SK-N-MC (cell line): ENCODE measurements around the gene CACNB1.

Experiments
- DNase-seq: peaks from one replicate; pipeline ENCODE4 v3.0.0-alpha.2; 2011; ENCODE audit warnings: low read depth, low spot score
- H3K27ac ChIP-seq: fragments of 200-600 bp; sonication (generic); 2 replicates; pipeline ENCODE4 v1.5.1; 2016; ENCODE audit warnings: mixed run types
- H3K36me3 ChIP-seq: fragments of 200-600 bp; sonication (generic); 2 replicates; pipeline ENCODE4 v1.6.1; 2017; ENCODE audit warnings: antibody characterized with exemption, low read length, mixed read lengths; ENCODE audit not compliant: insufficient read depth
- H3K4me3 ChIP-seq: fragments of 200-600 bp; sonication (generic); 2 replicates; pipeline ENCODE4 v1.5.1; 2016
- H3K9ac ChIP-seq: fragments of 200-600 bp; sonication (generic); 2 replicates; pipeline ENCODE4 v1.8.0; 2017; ENCODE audit warnings: mixed run types, mixed read lengths; ENCODE audit not compliant: insufficient read length
- H3K9me3 ChIP-seq: fragments of 200-600 bp; sonication (generic); 2 replicates; pipeline ENCODE4 v1.6.1; 2017; ENCODE audit warnings: low read depth, mild to moderate bottlenecking, antibody characterized with exemption, low read length, moderate library complexity, mixed read lengths
- EZH2 ChIP-seq: fragments of 200-600 bp; sonication (generic); IDR thresholded peaks from one replicate; pipeline ENCODE4 v1.6.1; 2017; ENCODE audit warnings: antibody characterized with exemption
- FOXP2 ChIP-seq: optimal IDR thresholded peaks from 2 replicates; pipeline ENCODE3; 2011; ENCODE audit warnings: mild to moderate bottlenecking, moderate library complexity; ENCODE audit not compliant: insufficient read depth; ENCODE audit errors: extremely low read length, control extremely low read depth
- POLR2AphosphoS5 ChIP-seq: IDR thresholded peaks from 2 replicates; pipeline ENCODE4 v1.6.1; 2012; ENCODE audit warnings: mild to moderate bottlenecking, low read depth, low read length, borderline replicate concordance

CACNB1 gene

GRCh38 chr17:39197380-39198185 is at the start of gene CACNB1:
Gene CACNB1, minus strand, starts transcription at chr17:39197669. Its CDS starts 174 bp downstream, at chr17:39197495.
- H3K27ac ChIP-seq, result no peak within 1 kb of the TSS
- H3K9ac ChIP-seq, result peak within 1 kb of the TSS; percentile 75
- H3K4me3 ChIP-seq, result peak within 1 kb of the TSS; percentile 90
- DNase-seq, result no peak
- TF ChIP-seq EZH2, result no peak
- TF ChIP-seq POLR2AphosphoS5, result peak; percentile 74; the same call in 1 of the 2 replicates
- no peaks in the 10 kb centered on the region for H3K9me3 ChIP-seq
- peaks cover 21% of the 10 kb centered on the region for H3K36me3 ChIP-seq

GRCh38 chr17:39246274-39246673 is 48.8 kb upstream of the CACNB1 start:
- no peak overlapping the region for H3K9ac ChIP-seq
- no peak overlapping the region for H3K27ac ChIP-seq
- TF ChIP-seq POLR2AphosphoS5, result no peak
- TF ChIP-seq FOXP2, result no peak
- DNase-seq, result no peak
- no peaks in the 10 kb centered on the region for H3K36me3 ChIP-seq
- H3K4me3 ChIP-seq, result no peak overlapping the region
- H3K9me3 ChIP-seq, result no peaks in the 10 kb centered on the region

GRCh38 chr17:39244600-39245570 is 47.4 kb upstream of the CACNB1 start:
- no peak overlapping the region for H3K27ac ChIP-seq
- H3K9ac ChIP-seq, result no peak overlapping the region
- no peaks in the 10 kb centered on the region for H3K36me3 ChIP-seq
- no peaks in the 10 kb centered on the region for H3K9me3 ChIP-seq
- no peak overlapping the region for H3K4me3 ChIP-seq
- DNase-seq, result peak; percentile 66
- TF ChIP-seq EZH2, result no peak
- TF ChIP-seq FOXP2, result no peak
- TF ChIP-seq POLR2AphosphoS5, result no peak

DNA sequence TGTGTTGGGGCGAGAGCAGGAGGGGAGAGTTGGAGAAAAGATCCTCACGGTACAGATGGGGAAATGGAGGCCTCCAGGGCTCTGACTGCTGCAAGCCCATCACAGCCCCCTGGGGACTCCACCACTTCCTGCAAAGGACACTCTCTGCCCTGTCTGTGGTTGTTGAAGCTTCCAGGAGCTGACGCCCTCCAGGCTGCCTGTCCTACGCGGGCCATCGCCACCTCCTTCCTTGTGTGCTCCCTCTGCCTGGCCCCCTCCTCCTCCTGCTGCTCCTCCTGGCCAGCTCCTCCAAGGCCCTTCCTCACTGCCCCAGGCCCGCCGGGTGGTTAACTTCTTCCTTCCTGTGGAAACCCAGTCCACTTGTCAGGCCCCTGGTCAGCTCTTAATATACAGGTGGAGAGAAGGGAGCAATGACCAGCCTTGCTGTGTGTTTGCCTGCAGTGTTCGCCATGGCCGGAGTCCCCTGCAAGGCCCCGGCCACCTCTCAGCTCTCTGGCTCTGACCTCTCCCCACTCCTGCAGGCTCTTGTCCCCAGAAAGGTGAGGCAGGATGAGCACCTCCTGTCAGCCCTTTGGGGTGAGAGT is 46.6 kb upstream of the CACNB1 start:
- Histone ChIP-seq H3K36me3 (no peaks in the 10 kb centered on the region), H3K9ac (no peak overlapping the region), H3K9me3 (no peaks in the 10 kb centered on the region), H3K27ac (no peak overlapping the region), H3K4me3 (no peak overlapping the region)
- no peak for DNase-seq
- no peak for TF ChIP-seq EZH2
- TF ChIP-seq FOXP2, result no peak
- TF ChIP-seq POLR2AphosphoS5, result no peak

DNA sequence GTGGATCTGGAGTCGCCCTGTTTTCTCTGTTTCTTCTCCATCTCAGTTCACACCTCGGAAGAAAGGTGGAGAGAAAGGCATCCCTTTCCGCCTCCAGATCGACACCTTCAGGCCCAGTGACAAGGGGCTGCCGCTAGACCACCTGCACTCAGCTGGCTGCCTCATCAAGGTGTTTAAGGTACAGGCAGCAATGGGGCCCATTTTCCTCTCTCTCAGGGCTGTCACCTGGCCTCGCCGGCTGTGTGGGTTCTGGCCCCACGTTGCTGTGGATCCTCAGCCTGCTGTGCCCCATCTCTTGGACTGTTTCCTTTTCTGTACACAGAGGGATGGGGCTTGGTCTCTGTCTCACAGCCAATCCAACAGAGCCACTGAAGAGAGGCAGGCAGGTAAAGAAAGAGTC is 45.7 kb upstream of the CACNB1 start:
- DNase-seq, result no peak
- TF ChIP-seq POLR2AphosphoS5 (no peak), EZH2 (no peak), FOXP2 (no peak)
- Histone ChIP-seq H3K9ac (no peak overlapping the region), H3K27ac (no peak overlapping the region), H3K9me3 (no peaks in the 10 kb centered on the region), H3K36me3 (no peaks in the 10 kb centered on the region), H3K4me3 (no peak overlapping the region)

GRCh38 chr17:39240631-39241030 is 43.2 kb upstream of the CACNB1 start:
- H3K36me3 ChIP-seq, result no peaks in the 10 kb centered on the region
- no peak overlapping the region for H3K4me3 ChIP-seq
- H3K9me3 ChIP-seq, result no peaks in the 10 kb centered on the region
- no peak overlapping the region for H3K27ac ChIP-seq
- TF ChIP-seq EZH2 (no peak), POLR2AphosphoS5 (no peak), FOXP2 (no peak)
- no peak for DNase-seq
- H3K9ac ChIP-seq, result no peak overlapping the region

- Histone ChIP-seq H3K27ac (no peak overlapping the region), H3K4me3 (no peak overlapping the region), H3K9me3 (no peaks in the 10 kb centered on the region), H3K9ac (no peak overlapping the region), H3K36me3 (no peaks in the 10 kb centered on the region)
- DNase-seq, result no peak
- no peak for TF ChIP-seq POLR2AphosphoS5
- TF ChIP-seq EZH2, result no peak
- TF ChIP-seq FOXP2, result no peak
These were observed 42.3 kb upstream of the CACNB1 start for GRCh38 chr17:39239640-39240314.
